Measurements from ENCODE around the gene SLC16A5.
A peak's percentile ranks its signal among the peaks of the same experiment; 100 is the strongest.
"Not testable (repeated sequence)": the region's sequence is repeated elsewhere in the genome, so short reads cannot be mapped to it uniquely, and the experiment has no call there.

SLC16A5 gene

GRCh38 chr17:75135946-75136345, 48.2 kb downstream of the SLC16A5 start:
- DNase-seq = no peak

- DNase-seq = not testable (repeated sequence)
Measured at GRCh38 chr17:75137762-75138161, 50.0 kb downstream of the SLC16A5 start.

GRCh38 chr17:75138519-75138918, 50.8 kb downstream of the SLC16A5 start:
- no peak for DNase-seq

- DNase-seq = peak in 1 of 3 experiments; percentile 5
Measured at GRCh38 chr17:75142236-75142971, 54.6 kb downstream of the SLC16A5 start.

GRCh38 chr17:75144816-75145512, 57.2 kb downstream of the SLC16A5 start:
- DNase-seq = no peak

GRCh38 chr17:75146592-75146991, 58.8 kb downstream of the SLC16A5 start:
- no peak for DNase-seq

- no peak for DNase-seq
Measured at GRCh38 chr17:75147878-75148546, 60.3 kb downstream of the SLC16A5 start.

- DNase-seq = peak in 1 of 3 experiments; percentile 11
Measured at GRCh38 chr17:75151930-75152329, 64.2 kb downstream of the SLC16A5 start.

GRCh38 chr17:75152523-75152921, 64.8 kb downstream of the SLC16A5 start:
- no peak for DNase-seq

- DNase-seq = peak; percentile 39 to 72 (median 57)
Measured at GRCh38 chr17:75152922-75153779, 65.4 kb downstream of the SLC16A5 start.

GRCh38 chr17:75153780-75154194, 66.0 kb downstream of the SLC16A5 start:
- peak in 1 of 3 experiments; percentile 73 for DNase-seq

- peak; percentile 98 to 99 (median 99) for DNase-seq
Measured at GRCh38 chr17:75154195-75155106, 66.7 kb downstream of the SLC16A5 start, which contains the start of gene JPT1. Gene JPT1 (minus strand): TSS chr17:75154512. CDS start chr17:75154397, 115 bp downstream.

- no peak for DNase-seq
Measured at GRCh38 chr17:75155191-75155601, 67.4 kb downstream of the SLC16A5 start.
